Subcutaneous abdominal adipose tissue (tissue), 5 donors: ENCODE measurements around the gene PLXNA4.

ENCODE experiments used
- H3K27ac ChIP-seq: one replicate; pipeline ENCODE4 v1.7.0; 2013; ENCODE audit warnings: low read depth, mild to moderate bottlenecking, inconsistent platforms, low read length, moderate library complexity
- H3K27me3 ChIP-seq, 5 donors: one replicate each; pipeline ENCODE4 v1.7.0; 2013; ENCODE audit warnings: low read length in 5 of 5, inconsistent platforms in 1 of 5; ENCODE audit not compliant: control insufficient read depth in 5 of 5, insufficient read depth in 4 of 5
- H3K36me3 ChIP-seq, 5 donors: one replicate each; pipeline ENCODE4 v1.7.0; 2013; ENCODE audit warnings: low read length in 5 of 5; ENCODE audit not compliant: control insufficient read depth in 5 of 5, insufficient read depth in 5 of 5
- H3K4me1 ChIP-seq, 5 donors: one replicate each; pipeline ENCODE4 v1.7.0; 2013; ENCODE audit warnings: low read length in 5 of 5, mild to moderate bottlenecking in 3 of 5, moderate library complexity in 1 of 5; ENCODE audit not compliant: control insufficient read depth in 5 of 5, insufficient read depth in 5 of 5
- H3K4me3 ChIP-seq, 5 donors: one replicate each; pipeline ENCODE4 v1.7.0; 2013; ENCODE audit warnings: low read length in 5 of 5, low read depth in 1 of 5
- H3K9ac ChIP-seq, 5 donors: one replicate each; pipeline ENCODE4 v1.7.0; 2013; ENCODE audit warnings: low read length in 5 of 5, mild to moderate bottlenecking in 4 of 5, moderate library complexity in 3 of 5
- H3K9me3 ChIP-seq, 5 donors: one replicate each; pipeline ENCODE4 v1.7.0; 2013; ENCODE audit warnings: low read length in 5 of 5; ENCODE audit not compliant: control insufficient read depth in 5 of 5
- donor health status: healthy.
- donor health status: healthy.
- donor health status: healthy.
- donor health status: healthy.
- donor health status: healthy.

The PLXNA4 gene

GRCh38 chr7:132247995-132248618 lies 328.2 kb downstream of the PLXNA4 start:
- Histone ChIP-seq H3K4me3 (no peak overlapping the region), H3K9me3 (peaks cover 0 to 5% (median 3%) of the 10 kb centered on the region in 5 donors), H3K27me3 (no peaks in the 10 kb centered on the region), H3K9ac (no peak overlapping the region), H3K27ac (no peak overlapping the region), H3K36me3 (no peaks in the 10 kb centered on the region), H3K4me1 (peaks cover 5 to 41% (median 27%) of the 10 kb centered on the region in 5 donors)

- H3K9me3 ChIP-seq, result peaks cover 0 to 5% (median 3%) of the 10 kb centered on the region in 5 donors
- H3K27me3 ChIP-seq, result no peaks in the 10 kb centered on the region
- peaks cover 5 to 37% (median 27%) of the 10 kb centered on the region in 5 donors for H3K4me1 ChIP-seq
- H3K36me3 ChIP-seq, result no peaks in the 10 kb centered on the region
- H3K27ac ChIP-seq, result no peak overlapping the region
- no peak overlapping the region for H3K9ac ChIP-seq
- no peak overlapping the region for H3K4me3 ChIP-seq
Measured at GRCh38 chr7:132246591-132246990, 329.7 kb downstream of the PLXNA4 start.

- Histone ChIP-seq H3K4me3 (no peak overlapping the region), H3K9me3 (peaks cover 0 to 5% (median 3%) of the 10 kb centered on the region in 5 donors), H3K36me3 (no peaks in the 10 kb centered on the region), H3K27ac (no peak overlapping the region), H3K9ac (no peak overlapping the region), H3K27me3 (no peaks in the 10 kb centered on the region), H3K4me1 (peaks cover under 1 to 26% (median 18%) of the 10 kb centered on the region in 5 donors)
Measured at GRCh38 chr7:132245539-132245938, 330.7 kb downstream of the PLXNA4 start.

GRCh38 chr7:132244903-132245480 lies 331.3 kb downstream of the PLXNA4 start:
- H3K27me3 ChIP-seq, result no peaks in the 10 kb centered on the region
- H3K9me3 ChIP-seq, result peaks cover 0 to 5% (median 3%) of the 10 kb centered on the region in 5 donors
- H3K4me3 ChIP-seq, result no peak overlapping the region

GRCh38 chr7:132243463-132243862 lies 332.8 kb downstream of the PLXNA4 start:
- peaks cover 0 to 5% (median 3%) of the 10 kb centered on the region in 5 donors for H3K9me3 ChIP-seq
- no peak overlapping the region for H3K9ac ChIP-seq
- no peak overlapping the region for H3K4me3 ChIP-seq
- no peak overlapping the region for H3K27ac ChIP-seq
- H3K36me3 ChIP-seq, result peaks cover 0 to 9% (median 8%) of the 10 kb centered on the region in 5 donors
- no peaks in the 10 kb centered on the region for H3K27me3 ChIP-seq
- H3K4me1 ChIP-seq, result peaks cover 0 to 13% (median 8%) of the 10 kb centered on the region in 5 donors

More at GRCh38 chr7:132244903-132245480, 331.3 kb downstream of the PLXNA4 start:
- Histone ChIP-seq H3K4me1 (peaks cover 0 to 21% (median 13%) of the 10 kb centered on the region in 5 donors), H3K27ac (no peak overlapping the region), H3K9ac (no peak overlapping the region), H3K36me3 (no peaks in the 10 kb centered on the region)

- H3K27ac ChIP-seq, result no peak overlapping the region
- H3K9ac ChIP-seq, result no peak overlapping the region
- H3K4me3 ChIP-seq, result no peak overlapping the region
- H3K36me3 ChIP-seq, result peaks cover 0 to 12% (median 9%) of the 10 kb centered on the region in 5 donors
- H3K9me3 ChIP-seq, result peaks cover 0 to 5% (median 3%) of the 10 kb centered on the region in 5 donors
- H3K27me3 ChIP-seq, result no peaks in the 10 kb centered on the region
- H3K4me1 ChIP-seq, result peaks cover 0 to 13% (median 8%) of the 10 kb centered on the region in 5 donors
Measured at GRCh38 chr7:132243051-132243450, 333.2 kb downstream of the PLXNA4 start.

- Histone ChIP-seq H3K9me3 (peaks cover 0 to 5% (median 3%) of the 10 kb centered on the region in 5 donors), H3K4me3 (no peak overlapping the region), H3K27me3 (no peaks in the 10 kb centered on the region), H3K27ac (no peak overlapping the region), H3K36me3 (peaks cover 0 to 12% (median 9%) of the 10 kb centered on the region in 5 donors), H3K9ac (no peak overlapping the region), H3K4me1 (peaks cover 0 to 13% (median 8%) of the 10 kb centered on the region in 5 donors)
Measured at GRCh38 chr7:132242192-132242812, 334.0 kb downstream of the PLXNA4 start.

- Histone ChIP-seq H3K27ac (no peak overlapping the region), H3K9me3 (peaks cover 0 to 5% (median 3%) of the 10 kb centered on the region in 5 donors), H3K4me3 (no peak overlapping the region), H3K27me3 (no peaks in the 10 kb centered on the region), H3K36me3 (peaks cover 0 to 12% (median 9%) of the 10 kb centered on the region in 5 donors), H3K4me1 (peaks cover 0 to 13% (median 8%) of the 10 kb centered on the region in 5 donors), H3K9ac (no peak overlapping the region)
Measured at GRCh38 chr7:132240821-132241422, 335.3 kb downstream of the PLXNA4 start.

GRCh38 chr7:132240262-132240661 lies 336.0 kb downstream of the PLXNA4 start:
- H3K27ac ChIP-seq, result no peak overlapping the region
- peaks cover 0 to 12% (median 9%) of the 10 kb centered on the region in 5 donors for H3K36me3 ChIP-seq
- no peak overlapping the region for H3K4me3 ChIP-seq
- H3K27me3 ChIP-seq, result no peaks in the 10 kb centered on the region
- peaks cover 0 to 1% (median 0%) of the 10 kb centered on the region in 5 donors for H3K9me3 ChIP-seq
- H3K4me1 ChIP-seq, result peaks cover 0 to 13% (median 8%) of the 10 kb centered on the region in 5 donors
- H3K9ac ChIP-seq, result no peak overlapping the region
